Colonic mucosa (tissue), 4 donors: ENCODE measurements around the gene IMPDH2. TPM values are rescaled to one million over a fixed set of nuclear protein-coding genes. Genes with fewer than 3 reads are reported as not detected.

Experiments used
- DNase-seq: peaks from one replicate; pipeline ENCODE4 v3.0.0-alpha.2; 2020
- H3K27ac ChIP-seq: fragments of 200-600 bp; one replicate; pipeline ENCODE4 v1.8.0; 2021
- H3K27me3 ChIP-seq: fragments of 200-600 bp; one replicate; pipeline ENCODE4 v1.8.0; 2021
- H3K36me3 ChIP-seq: fragments of 200-600 bp; one replicate; pipeline ENCODE4 v1.8.0; 2021
- H3K4me1 ChIP-seq: fragments of 200-600 bp; one replicate; pipeline ENCODE4 v1.8.0; 2021; ENCODE audit warnings: mild to moderate bottlenecking
- H3K4me3 ChIP-seq: fragments of 200-600 bp; one replicate; pipeline ENCODE4 v1.8.0; 2021
- H3K9ac ChIP-seq, 2 donors: one replicate each; pipeline ENCODE4 v1.7.0; 2013; ENCODE audit warnings: control low read depth in 2 of 2, low read depth in 2 of 2, low read length in 2 of 2
- H3K9me3 ChIP-seq: fragments of 200-600 bp; one replicate; pipeline ENCODE4 v1.8.0; 2021
- CTCF ChIP-seq: fragments of 200-600 bp; IDR thresholded peaks from one replicate; pipeline ENCODE4 v1.8.0; 2022; ENCODE audit warnings: antibody characterized with exemption, mild to moderate bottlenecking
- intact Hi-C: fragments of 100-400 bp; cut with DNase I; formaldehyde crosslinking; loops from one replicate; pipeline ENCODE4 v1.14.1; 2022
- total RNA-seq, 2 donors: library from RNA; stranded (reverse); fragmentation: NEBNext Ultra II Directional in 1 of 2; extraction: Animal tissue kit (Norgen Biotek cat#: 25700) in 1 of 2; gene quantifications; one replicate each; pipeline ENCODE4 v1.2.1, GENCODE V29; 2021
- donor health status: healthy.
- donor health status: DM: no; HTN: no; CAD: no.
- donor health status: DM: no; HTN: no; CAD: no.

The IMPDH2 gene
- total RNA-seq, 2 donors from 2014 or later = 126 to 249 TPM

GRCh38 chr3:49025793-49026520, 3.2 kb downstream of the IMPDH2 start:
- Histone ChIP-seq H3K27me3 (no peaks in the 10 kb centered on the region), H3K27ac (no peak overlapping the region), H3K9me3 (no peaks in the 10 kb centered on the region), H3K4me3 (no peak overlapping the region), H3K9ac (no peak overlapping the region), H3K4me1 (peaks cover 15% of the 10 kb centered on the region), H3K36me3 (peaks cover 4% of the 10 kb centered on the region)
- intact Hi-C loops = no loop called here
- no peak for TF ChIP-seq CTCF
- DNase-seq = no peak

GRCh38 chr3:49025005-49025792, 4.0 kb downstream of the IMPDH2 start:
- no peak for DNase-seq
- Histone ChIP-seq H3K4me1 (peaks cover 15% of the 10 kb centered on the region), H3K9me3 (no peaks in the 10 kb centered on the region), H3K9ac (no peak overlapping the region), H3K27me3 (no peaks in the 10 kb centered on the region), H3K36me3 (peaks cover 4% of the 10 kb centered on the region), H3K27ac (no peak overlapping the region), H3K4me3 (no peak overlapping the region)
- no peak for TF ChIP-seq CTCF
- intact Hi-C loops = no loop called here

GRCh38 chr3:49024449-49024848, 4.7 kb downstream of the IMPDH2 start:
- Histone ChIP-seq H3K9me3 (no peaks in the 10 kb centered on the region), H3K36me3 (peaks cover 4% of the 10 kb centered on the region), H3K27ac (no peak overlapping the region), H3K4me3 (no peak overlapping the region), H3K9ac (no peak overlapping the region), H3K4me1 (peaks cover 15% of the 10 kb centered on the region), H3K27me3 (no peaks in the 10 kb centered on the region)
- TF ChIP-seq CTCF = no peak
- DNase-seq = no peak
- intact Hi-C loops = no loop called here

- no peak for TF ChIP-seq CTCF
- H3K4me3 ChIP-seq = no peak overlapping the region
- intact Hi-C loops = no loop called here
- H3K4me1 ChIP-seq = peaks cover 18% of the 10 kb centered on the region
- H3K27me3 ChIP-seq = no peaks in the 10 kb centered on the region
- H3K36me3 ChIP-seq = peaks cover 4% of the 10 kb centered on the region
- H3K27ac ChIP-seq = no peak overlapping the region
- DNase-seq = no peak
- H3K9me3 ChIP-seq = no peaks in the 10 kb centered on the region
- H3K9ac ChIP-seq = no peak overlapping the region
Observed at GRCh38 chr3:49023775-49024174, 5.4 kb downstream of the IMPDH2 start.

GRCh38 chr3:49022688-49023171, 6.5 kb downstream of the IMPDH2 start:
- TF ChIP-seq CTCF = no peak
- Histone ChIP-seq H3K9ac (peak overlapping the region; percentile 92 to 98), H3K27ac (peak overlapping the region; percentile 100), H3K9me3 (no peaks in the 10 kb centered on the region), H3K36me3 (peaks cover 4% of the 10 kb centered on the region), H3K4me1 (peaks cover 12% of the 10 kb centered on the region), H3K4me3 (peak overlapping the region; percentile 92), H3K27me3 (no peaks in the 10 kb centered on the region)
- DNase-seq = no peak
- intact Hi-C loops = no loop called here
